Gastroesophageal sphincter (tissue), 4 donors: ENCODE data around the gene FNDC7. TPM values are rescaled to one million over a fixed set of nuclear protein-coding genes. Genes with fewer than 3 reads are reported as not detected.

ENCODE experiments used
- ATAC-seq: fragments of 150-250 bp; one replicate; pipeline ENCODE4 v1.9.1; 2016; ENCODE audit warnings: mild to moderate bottlenecking, moderate library complexity
- H3K27ac ChIP-seq, 4 donors: fragments of 200-600 bp; sonication (generic) in 3 of 4; 1 replicate in 3 of 4; 2 replicates in 1 of 4; pipeline ENCODE4 v1.5.1; 2016 to 2019
- H3K27me3 ChIP-seq: fragments of 200-600 bp; sonication (generic); one replicate; pipeline ENCODE4 v1.5.1; 2019
- H3K36me3 ChIP-seq, 2 donors: fragments of 200-600 bp; sonication (generic); one replicate each; pipeline ENCODE4 v1.5.1; 2019; ENCODE audit warnings: control low read depth in 1 of 2
- H3K4me1 ChIP-seq, 3 donors: fragments of 200-600 bp; sonication (generic); 1 replicate in 2 of 3; 2 replicates in 1 of 3; pipeline ENCODE4 v1.5.1; 2016 to 2019; ENCODE audit warnings: control low read depth in 2 of 3
- H3K4me3 ChIP-seq, 2 donors: fragments of 200-600 bp; sonication (generic); one replicate each; pipeline ENCODE4 v1.5.1; 2019; ENCODE audit warnings: mild to moderate bottlenecking in 1 of 2, moderate library complexity in 1 of 2
- H3K9me3 ChIP-seq, 3 donors: fragments of 200-600 bp; sonication (generic); one replicate each; pipeline ENCODE4 v1.5.1; 2017 to 2019; ENCODE audit warnings: control low read depth in 2 of 3
- CTCF ChIP-seq, 4 experiments: fragments of 200-600 bp in 2 of 4; fragments of 450-650 bp in 2 of 4; sonication (generic) in 1 of 4; IDR thresholded peaks; one replicate each; pipeline ENCODE4 v1.5.1; 2017 to 2019; ENCODE audit warnings: antibody characterized with exemption in 4 of 4, mild to moderate bottlenecking in 2 of 4, moderate library complexity in 2 of 4
- EP300 ChIP-seq: sonication (generic); formaldehyde crosslinking; IDR thresholded peaks from one replicate; pipeline ENCODE4 v1.6.1; 2017; ENCODE audit warnings: antibody characterized with exemption, mild to moderate bottlenecking
- POLR2A ChIP-seq, 2 donors: fragments of 450-650 bp; IDR thresholded peaks; one replicate each; pipeline ENCODE4 v1.6.1; 2017; ENCODE audit warnings: antibody characterized with exemption in 2 of 2, mild to moderate bottlenecking in 2 of 2, moderate library complexity in 1 of 2
- POLR2AphosphoS5 ChIP-seq: sonication (generic); formaldehyde crosslinking; IDR thresholded peaks from one replicate; pipeline ENCODE4 v1.6.1; 2017; ENCODE audit warnings: antibody characterized with exemption
- WGBS, 2 donors: methylation state at CpG; one replicate each; pipeline ENCODE4 v1.1.5; 2018; ENCODE audit warnings: low coverage in 1 of 2; 5-methylcytosine and 5-hydroxymethylcytosine counted together
- total RNA-seq, 4 donors: library from RNA; depleted of rRNA; stranded (reverse); fragments of >200 nt; gene quantifications; one replicate each; pipeline ENCODE4 v1.1.0, GENCODE V29; 2016

The FNDC7 gene
- total RNA-seq, 4 donors from 2014 or later: not detected

GRCh38 chr1:108728327-108728923, 15.7 kb downstream of the FNDC7 start:
- H3K27me3 ChIP-seq: no peaks in the 10 kb centered on the region
- no peaks in the 10 kb centered on the region for H3K9me3 ChIP-seq
- H3K27ac ChIP-seq: no peak overlapping the region
- no peaks in the 10 kb centered on the region for H3K4me1 ChIP-seq
- ATAC-seq: no peak
- TF ChIP-seq EP300 (no peak), CTCF (IDR thresholded peaks at IDR 0.05) (no peak), POLR2AphosphoS5 (no peak), POLR2A (IDR thresholded peaks at IDR 0.05) (no peak)
- H3K36me3 ChIP-seq: no peaks in the 10 kb centered on the region
- no peak overlapping the region for H3K4me3 ChIP-seq
- 77 to 78% methylated on average over 3 to 6 of the region's 8 CpGs for WGBS, 2 donors

GRCh38 chr1:108729481-108729880, 16.8 kb downstream of the FNDC7 start:
- WGBS, 2 donors: 87 to 88% methylated on average over 4 of the region's 4 CpGs
- TF ChIP-seq POLR2A (IDR thresholded peaks at IDR 0.05): no peak
- no peak for TF ChIP-seq EP300

GRCh38 chr1:108732398-108732797, 19.7 kb downstream of the FNDC7 start:
- 88 to 92% methylated on average over 1 of the region's 1 CpG for WGBS, 2 donors

More at GRCh38 chr1:108729481-108729880, 16.8 kb downstream of the FNDC7 start:
- H3K4me1 ChIP-seq: no peaks in the 10 kb centered on the region
- H3K27ac ChIP-seq: no peak overlapping the region
- H3K36me3 ChIP-seq: no peaks in the 10 kb centered on the region
- no peaks in the 10 kb centered on the region for H3K9me3 ChIP-seq
- H3K27me3 ChIP-seq: no peaks in the 10 kb centered on the region
- no peak for ATAC-seq
- no peak overlapping the region for H3K4me3 ChIP-seq

GRCh38 chr1:108734171-108734865, 21.6 kb downstream of the FNDC7 start:
- Histone ChIP-seq H3K4me1 (no peaks in the 10 kb centered on the region), H3K4me3 (no peak overlapping the region), H3K9me3 (no peaks in the 10 kb centered on the region), H3K27me3 (no peaks in the 10 kb centered on the region), H3K36me3 (no peaks in the 10 kb centered on the region), H3K27ac (no peak overlapping the region)
- TF ChIP-seq POLR2AphosphoS5: no peak
- no peak for TF ChIP-seq EP300
- TF ChIP-seq POLR2A (IDR thresholded peaks at IDR 0.05): no peak
- TF ChIP-seq CTCF (IDR thresholded peaks at IDR 0.05): no peak
- no peak for ATAC-seq
- 88 to 100% methylated on average over 1 of the region's 1 CpG for WGBS, 2 donors

More at GRCh38 chr1:108732398-108732797, 19.7 kb downstream of the FNDC7 start:
- no peak for ATAC-seq
- Histone ChIP-seq H3K27ac (no peak overlapping the region), H3K4me3 (no peak overlapping the region), H3K36me3 (no peaks in the 10 kb centered on the region), H3K4me1 (no peaks in the 10 kb centered on the region), H3K27me3 (no peaks in the 10 kb centered on the region), H3K9me3 (no peaks in the 10 kb centered on the region)
- TF ChIP-seq POLR2A (IDR thresholded peaks at IDR 0.05): no peak
- TF ChIP-seq EP300: no peak
- TF ChIP-seq POLR2AphosphoS5: no peak
- no peak for TF ChIP-seq CTCF (IDR thresholded peaks at IDR 0.05)

GRCh38 chr1:108742253-108742652, 29.5 kb downstream of the FNDC7 start:
- Histone ChIP-seq H3K36me3 (no peaks in the 10 kb centered on the region), H3K4me3 (no peak overlapping the region), H3K27ac (no peak overlapping the region), H3K4me1 (peaks cover 0 to under 1% (median 0%) of the 10 kb centered on the region in 3 donors), H3K27me3 (no peaks in the 10 kb centered on the region), H3K9me3 (no peaks in the 10 kb centered on the region)
- WGBS, 2 donors: 83% methylated on average over 2 of the region's 6 CpGs; no CpG with 5 or more reads in 1 of the 2 donors
- no peak for ATAC-seq
- no peak for TF ChIP-seq POLR2AphosphoS5
- TF ChIP-seq EP300: no peak
- no peak for TF ChIP-seq CTCF (IDR thresholded peaks at IDR 0.05)
- TF ChIP-seq POLR2A (IDR thresholded peaks at IDR 0.05): no peak
